DMS114 treated with DMSO at 0.1 percent for 48 hours (cell line): ENCODE results near the gene APCDD1L.

ENCODE experiments used
- DNase-seq: peaks from one replicate; lab custom pipeline; 2025; ENCODE audit not compliant: unreplicated experiment; lab: John Stamatoyannopoulos, UW

The APCDD1L gene

DNA sequence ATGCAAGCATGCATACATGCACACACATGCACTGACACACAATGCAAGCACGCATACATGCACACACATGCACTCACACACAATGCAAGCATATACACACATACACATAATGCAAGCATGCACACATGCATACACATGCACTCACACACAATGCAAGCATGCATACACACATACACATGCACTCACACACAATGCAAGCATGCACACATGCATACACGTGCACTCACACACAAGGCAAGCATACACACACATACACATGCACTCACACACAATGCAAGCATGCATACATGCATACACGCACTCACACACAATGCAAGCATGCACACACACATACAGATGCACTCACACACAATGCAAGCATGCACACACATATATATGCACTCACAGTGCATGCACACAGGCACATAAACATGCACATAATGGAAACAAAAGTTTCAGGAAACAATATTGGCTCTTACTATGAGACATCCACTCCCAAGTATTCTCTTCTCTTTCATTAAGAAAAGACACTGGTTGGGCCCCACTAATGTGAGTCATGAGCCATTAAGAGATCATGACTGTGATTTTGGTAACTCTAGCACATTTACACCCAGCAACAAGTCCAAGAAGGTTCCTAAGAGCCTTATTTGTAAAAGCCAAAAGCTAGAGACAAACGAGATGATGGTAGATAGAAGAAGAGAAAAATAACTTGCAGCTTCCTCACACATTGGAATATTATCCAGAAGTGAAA, 22.2 kb downstream of the APCDD1L start:
- no peak for DNase-seq

- DNase-seq: no peak
These were observed 23.0 kb downstream of the APCDD1L start for GRCh38 chr20:58492074-58492718.

DNA sequence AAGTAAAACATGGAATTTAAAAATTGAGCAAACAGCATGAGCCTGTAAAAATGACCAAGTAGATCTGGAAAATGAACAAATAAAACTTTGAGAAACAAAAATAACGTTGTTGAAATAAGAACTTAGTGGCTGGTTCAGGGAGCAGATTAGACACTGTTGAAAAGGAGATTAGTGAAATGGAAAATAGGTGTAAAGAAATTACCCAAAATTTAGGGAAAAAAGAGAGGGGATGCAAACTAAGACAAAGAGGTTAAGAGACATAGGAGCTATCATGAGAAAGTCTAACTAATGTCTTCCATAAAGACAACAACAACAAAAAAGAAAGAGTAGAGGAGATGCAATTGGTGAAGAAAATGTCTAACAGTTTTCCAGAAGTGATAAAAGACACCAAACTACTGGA, 29.0 kb downstream of the APCDD1L start:
- DNase-seq: no peak

DNA sequence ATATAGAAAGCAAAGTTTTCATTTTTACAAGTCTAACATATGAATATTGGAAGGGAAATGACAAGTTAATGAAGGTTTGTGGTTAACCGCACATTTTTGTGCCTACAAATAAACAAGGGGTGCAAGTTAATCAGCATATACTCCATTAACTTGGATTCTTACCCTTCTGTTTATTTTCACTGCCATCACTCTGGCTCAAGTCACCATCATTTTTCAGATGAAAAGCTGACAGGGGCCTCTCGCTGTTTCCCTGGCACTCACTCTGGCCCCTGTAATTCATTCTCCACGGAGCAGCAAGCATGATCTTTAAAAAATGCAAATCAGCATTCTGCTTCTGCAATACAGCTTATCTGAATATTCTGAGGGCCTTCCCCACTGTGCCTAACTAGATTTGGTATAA, 29.8 kb downstream of the APCDD1L start:
- no peak for DNase-seq

DNA sequence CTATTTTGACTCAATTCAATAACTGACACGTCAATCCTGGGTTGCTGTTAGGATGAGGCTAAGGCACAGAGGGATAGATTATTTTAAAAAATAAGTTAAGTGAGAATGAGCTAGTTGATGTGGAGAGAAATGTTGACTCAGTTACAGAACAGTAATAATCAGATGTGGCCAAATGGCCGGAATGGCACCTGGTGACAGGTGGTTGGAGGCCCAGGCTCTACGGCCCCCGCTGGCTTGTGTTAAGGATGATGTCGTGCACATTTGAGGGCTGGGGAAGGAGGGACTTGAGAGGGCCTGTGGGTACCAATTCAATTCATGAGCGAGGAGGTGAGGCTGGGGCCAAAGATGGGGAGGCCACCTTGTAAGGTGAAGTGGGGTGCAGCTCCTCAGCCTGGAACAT, 31.7 kb downstream of the APCDD1L start:
- DNase-seq: no peak

- no peak for DNase-seq
These were observed 32.1 kb downstream of the APCDD1L start for GRCh38 chr20:58483051-58483450.

DNA sequence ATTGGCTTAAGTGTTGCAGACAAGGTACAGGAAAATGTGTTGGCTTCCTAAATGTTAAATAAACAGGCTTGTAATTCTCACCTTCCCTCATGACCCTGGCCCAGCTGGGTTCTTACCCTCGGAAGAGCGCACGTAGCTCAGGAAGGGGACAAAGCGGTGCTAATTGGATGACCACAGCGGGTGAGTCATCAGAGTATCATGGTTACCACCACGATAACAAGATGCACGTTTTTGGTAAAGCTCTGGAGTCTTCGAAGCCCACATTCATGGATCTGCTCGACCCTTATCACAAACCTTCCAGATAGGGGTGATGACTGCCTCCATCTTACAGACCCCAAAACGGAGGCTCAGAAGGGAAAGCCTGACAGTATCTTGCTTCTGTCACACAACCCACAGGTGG, 32.8 kb downstream of the APCDD1L start:
- DNase-seq: no peak

- no peak for DNase-seq
These were observed 33.6 kb downstream of the APCDD1L start for GRCh38 chr20:58481481-58482021.

- DNase-seq: no peak
These were observed 34.5 kb downstream of the APCDD1L start for GRCh38 chr20:58480551-58481336.

GRCh38 chr20:58479726-58480440, 35.3 kb downstream of the APCDD1L start:
- DNase-seq: no peak

GRCh38 chr20:58478141-58478805, 36.9 kb downstream of the APCDD1L start:
- DNase-seq: no peak

DNA sequence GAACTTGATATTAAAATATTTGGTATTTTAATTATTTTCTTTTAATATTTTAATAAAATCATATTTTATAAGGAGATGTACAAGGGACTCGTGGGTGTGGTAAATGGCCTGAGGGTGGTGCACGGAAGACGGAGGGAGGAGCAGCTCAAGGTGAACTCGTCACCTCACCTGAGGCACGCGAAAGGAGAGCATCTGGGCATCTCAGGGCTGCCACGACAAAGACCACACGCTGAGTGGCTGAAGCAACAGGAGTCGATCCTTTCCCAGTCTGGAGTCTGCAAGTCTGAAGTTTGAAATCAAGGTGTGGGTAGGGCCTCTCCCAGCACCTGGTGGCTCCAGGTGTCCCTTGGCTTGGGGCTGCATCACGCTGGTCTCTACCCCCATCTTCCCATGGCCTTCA, 39.7 kb downstream of the APCDD1L start:
- DNase-seq: no peak

DNA sequence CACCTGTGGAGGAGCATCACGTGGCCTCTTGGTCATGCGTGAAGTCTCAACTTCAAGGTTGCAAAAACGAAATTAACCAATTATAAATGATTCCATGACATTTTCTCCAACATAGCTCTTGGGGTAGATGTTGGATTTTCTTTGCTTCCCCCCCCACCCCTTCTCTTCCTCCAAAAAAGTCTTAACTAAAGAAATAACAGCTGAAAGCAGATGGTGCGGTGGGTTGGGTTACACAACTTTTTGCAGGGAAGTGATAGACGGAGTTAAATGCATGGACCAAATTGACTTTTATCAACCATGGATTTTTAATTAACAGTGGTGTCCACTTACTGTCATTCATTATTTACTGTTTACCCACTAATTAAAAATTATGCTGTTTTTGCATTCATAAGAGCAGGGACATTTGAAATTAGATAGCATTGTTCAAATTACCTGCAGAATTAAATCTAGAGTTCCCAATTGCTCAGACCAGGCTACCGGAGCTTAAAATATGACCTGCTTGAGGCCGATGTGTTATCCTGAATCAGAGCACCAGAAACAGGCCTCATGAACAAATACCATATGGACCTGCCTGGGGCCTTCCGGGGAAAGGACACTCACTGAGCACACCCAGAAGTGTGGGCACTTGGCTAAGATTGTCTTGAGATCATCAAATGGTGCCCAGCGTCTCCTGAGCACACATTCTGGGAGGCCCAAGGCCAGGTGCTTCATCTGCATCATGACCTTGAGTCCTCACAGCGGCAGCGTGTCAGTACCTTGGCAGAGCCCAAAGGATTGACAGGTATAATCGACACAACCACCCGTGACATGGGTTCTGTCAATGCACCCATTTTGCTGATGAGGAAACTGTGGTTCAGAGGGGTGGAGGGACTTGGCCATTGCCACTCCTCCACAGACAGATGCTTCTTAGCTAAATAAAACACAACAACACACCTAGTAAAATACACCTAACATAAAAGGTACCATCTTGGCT, 41.5 kb downstream of the APCDD1L start:
- no peak for DNase-seq

GRCh38 chr20:58472273-58473018, 42.8 kb downstream of the APCDD1L start:
- DNase-seq: no peak

- DNase-seq: no peak
These were observed 43.7 kb downstream of the APCDD1L start for GRCh38 chr20:58471193-58472164.

GRCh38 chr20:58470336-58471192, 44.6 kb downstream of the APCDD1L start:
- no peak for DNase-seq

DNA sequence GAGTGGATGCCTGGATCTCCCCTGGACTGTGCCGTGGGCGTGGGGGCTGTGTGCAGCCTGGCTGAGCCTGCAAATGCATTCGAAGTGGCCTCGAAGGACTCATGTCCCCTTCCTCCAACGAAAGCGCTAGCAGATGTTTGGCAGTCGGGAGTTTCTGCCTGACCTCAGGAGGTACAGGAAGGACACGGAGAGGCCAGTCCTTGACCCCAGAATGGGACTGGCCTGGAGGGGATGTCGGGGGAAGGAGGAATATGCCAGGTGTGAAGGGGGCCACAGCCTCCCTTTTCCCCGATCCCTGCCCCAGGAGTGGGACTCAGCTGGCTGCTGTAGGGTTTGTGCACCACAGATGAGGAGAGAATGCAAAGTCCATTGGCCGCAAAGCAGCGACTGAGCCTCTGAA, 45.6 kb downstream of the APCDD1L start:
- DNase-seq: no peak
